COLO668 (cell line): ENCODE results near the gene CFAP300.

Experiments
- DNase-seq: peaks from one replicate; lab custom pipeline; 2025; ENCODE audit not compliant: unreplicated experiment; lab: John Stamatoyannopoulos, UW

Gene CFAP300

GRCh38 chr11:102120437-102120973 is 73.3 kb downstream of the CFAP300 start:
- no peak for DNase-seq

- DNase-seq: no peak
Observed at GRCh38 chr11:102121329-102121728, 74.1 kb downstream of the CFAP300 start.
